Measurements from ENCODE around the gene SDCBP2.

DNA sequence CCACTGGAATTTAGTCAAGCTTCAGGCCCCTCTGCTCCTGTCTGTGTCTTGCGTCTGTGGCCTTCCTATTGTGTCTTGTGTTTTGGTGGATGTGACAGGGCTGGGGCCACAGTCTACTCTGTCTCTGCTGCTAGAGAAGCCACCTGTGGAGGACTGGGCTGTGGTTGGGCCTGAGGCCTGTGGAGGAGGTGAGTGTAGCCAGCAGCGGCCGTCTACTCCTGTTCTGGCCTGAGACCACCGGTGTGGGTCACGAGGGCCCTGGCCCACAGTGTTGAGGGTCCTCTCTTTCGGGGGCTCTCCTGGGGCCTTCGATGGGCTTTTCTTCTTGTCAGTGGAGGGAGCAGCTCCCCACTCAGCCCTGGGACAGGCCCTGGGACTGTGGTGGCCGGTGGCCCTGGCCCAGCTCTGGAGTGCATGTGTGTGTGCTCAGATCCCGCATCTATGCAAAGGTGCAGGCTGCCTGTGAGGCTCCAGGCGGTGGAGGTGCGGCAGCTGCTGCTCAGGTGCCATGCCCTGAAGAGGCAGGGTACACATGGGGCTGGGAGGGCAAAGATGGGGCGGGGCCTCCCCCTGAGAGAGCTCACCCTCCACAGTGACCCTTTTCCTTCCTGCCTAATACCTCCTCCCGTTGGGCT, 20.8 kb downstream of the SDCBP2 start:
- no peak for TF ChIP-seq POLR2A (IDR thresholded peaks at IDR 0.05)
- TF ChIP-seq EP300 (IDR thresholded peaks at IDR 0.05) = no peak

Measured in ovary (tissue), 1 donor.